PC-3 (cell line): ENCODE data around the gene AHNAK. TPM values are rescaled to one million over a fixed set of nuclear protein-coding genes. Genes with fewer than 3 reads are reported as not detected.

ENCODE experiments used
- ATAC-seq: fragments of 200-7000 bp; cut with Tn5 transposase; 2 replicates; pipeline ENCODE4 v1.9.1; 2020; ENCODE audit warnings: mild to moderate bottlenecking, moderate library complexity
- BruUV-seq: library from RNA; stranded (reverse); fragments of 400-500 nt; replicated peaks from 2 replicates; lab custom pipeline; 2021; lab: Mats Ljungman, UMichigan
- CTCF ChIA-PET: fragments of 300-600 bp; sonication (Branson Sonifier 250); formaldehyde crosslinking; loops from one replicate; lab custom pipeline; 2022; ENCODE audit warnings: antibody characterized with exemption; lab: Charles Lee
- POLR2A ChIA-PET: fragments of 300-600 bp; sonication (Branson Sonifier 250); formaldehyde crosslinking; loops from one replicate; lab custom pipeline; 2022; ENCODE audit warnings: antibody characterized with exemption; ENCODE audit not compliant: unreplicated experiment; lab: Charles Lee
- DNase-seq: peaks from one replicate; pipeline ENCODE4 v3.0.0-alpha.2; 2015
- H2AFZ ChIP-seq: fragments of 300-600 bp; sonication (generic); 2 replicates; pipeline ENCODE4 v1.6.0; 2016; ENCODE audit warnings: antibody characterized with exemption, low read length
- H3F3A ChIP-seq: fragments of 300-600 bp; sonication (generic); one replicate; pipeline ENCODE4 v1.6.0; 2017; ENCODE audit warnings: antibody characterized with exemption, low read length, control low read depth, mild to moderate bottlenecking; ENCODE audit not compliant: unreplicated experiment
- H3K27ac ChIP-seq: fragments of 300-600 bp; sonication (generic); 2 replicates; pipeline ENCODE4 v1.5.1; 2016; ENCODE audit warnings: mild to moderate bottlenecking, low read length
- H3K27me3 ChIP-seq: fragments of 300-600 bp; sonication (generic); 2 replicates; pipeline ENCODE4 v1.6.1; 2016; ENCODE audit warnings: low read length, mixed read lengths
- H3K36me3 ChIP-seq: fragments of 300-600 bp; sonication (generic); 2 replicates; pipeline ENCODE4 v1.6.1; 2016; ENCODE audit warnings: low read depth, mixed run types, low read length, mixed read lengths
- H3K4me1 ChIP-seq: fragments of 300-600 bp; sonication (generic); 2 replicates; pipeline ENCODE4 v1.5.1; 2016; ENCODE audit warnings: low read length; ENCODE audit not compliant: insufficient read depth
- H3K4me2 ChIP-seq: fragments of 300-600 bp; sonication (generic); 2 replicates; pipeline ENCODE4 v1.6.0; 2016; ENCODE audit warnings: low read length
- H3K4me3 ChIP-seq: fragments of 300-600 bp; sonication (generic); 2 replicates; pipeline ENCODE4 v1.5.1; 2016; ENCODE audit warnings: mild to moderate bottlenecking, low read length, mixed read lengths
- H3K79me2 ChIP-seq: fragments of 300-600 bp; sonication (generic); 2 replicates; pipeline ENCODE4 v1.6.1; 2017; ENCODE audit warnings: low read length, mixed read lengths
- H3K9ac ChIP-seq: fragments of 300-600 bp; sonication (generic); 2 replicates; pipeline ENCODE4 v1.6.0; 2016; ENCODE audit warnings: mild to moderate bottlenecking, low read length
- H3K9me2 ChIP-seq: fragments of 300-600 bp; sonication (generic); replicated peaks from 2 replicates; pipeline ENCODE4 v1.6.1; 2016; ENCODE audit warnings: mixed run types, low read length, mixed read lengths
- H3K9me3 ChIP-seq: fragments of 300-600 bp; sonication (generic); 2 replicates; pipeline ENCODE4 v1.6.1; 2016; ENCODE audit warnings: low read length, mixed read lengths
- H4K20me1 ChIP-seq: fragments of 300-600 bp; sonication (generic); 2 replicates; pipeline ENCODE4 v1.6.1; 2016; ENCODE audit warnings: low read length, mixed read lengths
- EZH2 ChIP-seq: fragments of 300-600 bp; sonication (generic); IDR thresholded peaks from one replicate; pipeline ENCODE4 v1.6.1; 2017; ENCODE audit warnings: antibody characterized with exemption, mild to moderate bottlenecking, low read length; ENCODE audit not compliant: unreplicated experiment
- EZH2phosphoT487 ChIP-seq: fragments of 300-600 bp; sonication (generic); IDR thresholded peaks from 2 replicates; pipeline ENCODE4 v1.6.1; 2018; ENCODE audit warnings: mild to moderate bottlenecking, antibody characterized with exemption, low read length, borderline replicate concordance
- intact Hi-C: fragments of 100-400 bp; cut with micrococcal nuclease; formaldehyde crosslinking; loops from 2 replicates; pipeline ENCODE4 v1.9.0; 2023
- total RNA-seq: library from RNA; depleted of rRNA; stranded (reverse); fragments of >200 nt; gene quantifications from 2 replicates; pipeline ENCODE4 v1.2.3, GENCODE V29; 2014
- TF ChIP-seq, protein P1 (sequence below): fragments of 300-600 bp; sonication (generic); conservative IDR thresholded peaks from 2 replicates; pipeline ENCODE4 v1.5.1; 2017; ENCODE audit warnings: antibody characterized with exemption, low read depth, mild to moderate bottlenecking, low read length

Gene AHNAK
- total RNA-seq, 1 experiment from 2014 or later = 287 TPM

- ChIA-PET CTCF (interaction anchor here (1.2 to 3.3 kb wide), 4 partner anchors 12 to 62 kb away, joined by 5 to 54 read pairs (median 18); partner anchors contain the start of gene AHNAK), POLR2A (interaction anchor here (0.6 kb wide), 1 partner anchor 16 kb away, joined by 12 read pairs; no protein-coding TSS in a partner anchor)
- ATAC-seq (no peak), DNase-seq (no peak)
- Histone ChIP-seq H3K9ac (no peak overlapping the region), H3F3A (peaks cover 17% of the 10 kb centered on the region), H4K20me1 (0 out of 2 replicates have a peak, but pooled peaks cover 5% of the 10 kb centered on the region), H2AFZ (no peak overlapping the region), H3K27me3 (no peaks in the 10 kb centered on the region), H3K27ac (no peak overlapping the region; the same call in 1 of the 2 replicates), H3K4me1 (peaks cover 91% of the 10 kb centered on the region), H3K79me2 (peaks cover 33% of the 10 kb centered on the region), H3K4me3 (no peak overlapping the region), H3K36me3 (peaks cover 37% of the 10 kb centered on the region), H3K9me2 (no peaks in the 10 kb centered on the region), H3K4me2 (no peak overlapping the region), H3K9me3 (no peaks in the 10 kb centered on the region)
- intact Hi-C loops = loop anchor here (10.0 kb wide), 1 partner anchor 584 kb away; no protein-coding TSS in a partner anchor
- TF ChIP-seq, protein P1, sequence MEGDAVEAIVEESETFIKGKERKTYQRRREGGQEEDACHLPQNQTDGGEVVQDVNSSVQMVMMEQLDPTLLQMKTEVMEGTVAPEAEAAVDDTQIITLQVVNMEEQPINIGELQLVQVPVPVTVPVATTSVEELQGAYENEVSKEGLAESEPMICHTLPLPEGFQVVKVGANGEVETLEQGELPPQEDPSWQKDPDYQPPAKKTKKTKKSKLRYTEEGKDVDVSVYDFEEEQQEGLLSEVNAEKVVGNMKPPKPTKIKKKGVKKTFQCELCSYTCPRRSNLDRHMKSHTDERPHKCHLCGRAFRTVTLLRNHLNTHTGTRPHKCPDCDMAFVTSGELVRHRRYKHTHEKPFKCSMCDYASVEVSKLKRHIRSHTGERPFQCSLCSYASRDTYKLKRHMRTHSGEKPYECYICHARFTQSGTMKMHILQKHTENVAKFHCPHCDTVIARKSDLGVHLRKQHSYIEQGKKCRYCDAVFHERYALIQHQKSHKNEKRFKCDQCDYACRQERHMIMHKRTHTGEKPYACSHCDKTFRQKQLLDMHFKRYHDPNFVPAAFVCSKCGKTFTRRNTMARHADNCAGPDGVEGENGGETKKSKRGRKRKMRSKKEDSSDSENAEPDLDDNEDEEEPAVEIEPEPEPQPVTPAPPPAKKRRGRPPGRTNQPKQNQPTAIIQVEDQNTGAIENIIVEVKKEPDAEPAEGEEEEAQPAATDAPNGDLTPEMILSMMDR = no peak
- TF ChIP-seq EZH2phosphoT487 = no peak
- no peak for TF ChIP-seq EZH2
- BruUV-seq = no TSS peak
Observed at GRCh38 chr11:62558669-62559068, 12.1 kb upstream of the AHNAK start.

GRCh38 chr11:62556875-62557631 is 10.4 kb upstream of the AHNAK start:
- Histone ChIP-seq H3K9me3 (no peaks in the 10 kb centered on the region), H3K79me2 (peaks cover 22% of the 10 kb centered on the region), H3K9ac (peak overlapping the region; percentile 50), H3K27me3 (no peaks in the 10 kb centered on the region), H3K4me1 (peaks cover 98% of the 10 kb centered on the region), H3K9me2 (no peaks in the 10 kb centered on the region), H3K36me3 (peaks cover 24% of the 10 kb centered on the region), H3K4me2 (peak overlapping the region; percentile 90), H3F3A (peaks cover 14% of the 10 kb centered on the region), H2AFZ (no peak overlapping the region), H3K4me3 (peak overlapping the region; percentile 1; the same call in 1 of the 2 replicates), H4K20me1 (0 out of 2 replicates have a peak, but pooled peaks cover 2% of the 10 kb centered on the region), H3K27ac (peak overlapping the region; percentile 94)
- no peak for TF ChIP-seq EZH2phosphoT487
- TF ChIP-seq, protein P1 = no peak
- TF ChIP-seq EZH2 = no peak
- POLR2A ChIA-PET = interaction anchor here (0.6 to 1.4 kb wide), 3 partner anchors 10 to 134 kb away, joined by 4 to 13 read pairs (median 7); partner anchors contain the start of genes AHNAK and TUT1
- DNase-seq (peak; percentile 55), ATAC-seq (no peak)
- no TSS peak for BruUV-seq
- CTCF ChIA-PET = interaction anchor here (0.6 to 3.3 kb wide), 8 partner anchors 9 to 162 kb away, joined by 3 to 26 read pairs (median 4); partner anchors contain the start of genes EEF1G and TUT1
- intact Hi-C loops = loop anchor here (10.0 kb wide), 1 partner anchor 582 kb away; no protein-coding TSS in a partner anchor
